Stimulated activated CD8-positive, alpha-beta memory T cell treated with anti-CD3 and anti-CD28 coated beads, Interleukin-7, amount 100 ng/mL, for 48 hours (primary cell): ENCODE data around the gene HMOX2.

Source experiments
- DNase-seq, 2 donors: peaks; one replicate each; pipeline ENCODE4 v3.0.0-alpha.2; 2020; ENCODE audit warnings: low read depth in 1 of 2; ENCODE audit errors: extremely low read depth in 1 of 2

HMOX2 gene

GRCh38 chr16:4552541-4552940 is 76.3 kb downstream of the HMOX2 start:
- DNase-seq, result no peak

- DNase-seq, result no peak
Measured at GRCh38 chr16:4556112-4556511, 79.9 kb downstream of the HMOX2 start, which contains the start of gene C16orf96. Gene C16orf96, plus strand, starts transcription at chr16:4556340. Its CDS starts 150 bp downstream, at chr16:4556490.

- no peak for DNase-seq
Measured at GRCh38 chr16:4556580-4556979, 80.4 kb downstream of the HMOX2 start.

GRCh38 chr16:4557973-4558372 is 81.8 kb downstream of the HMOX2 start:
- no peak for DNase-seq
